NB4 (cell line): ENCODE data around the gene PDE3B.
"Not testable (repeated sequence)": the region's sequence is repeated elsewhere in the genome, so short reads cannot be mapped to it uniquely, and the experiment has no call there.

Experiments
- DNase-seq: peaks from one replicate; pipeline ENCODE4 v3.0.0; 2010; ENCODE audit warnings: low read depth
- H3K4me3 ChIP-seq: one replicate; pipeline ENCODE4 v1.5.1; 2011; ENCODE audit warnings: mild to moderate bottlenecking, low read depth, low read length, moderate library complexity
- MYC ChIP-seq: IDR thresholded peaks from 2 replicates; pipeline ENCODE4 v1.6.1; 2011; ENCODE audit warnings: low read depth, low read length
- POLR2A ChIP-seq: IDR thresholded peaks from 2 replicates; pipeline ENCODE4 v1.6.1; 2011; ENCODE audit warnings: mild to moderate bottlenecking; ENCODE audit not compliant: insufficient read length; ENCODE audit errors: extremely low read depth
- TF ChIP-seq, protein P1 (sequence below): IDR thresholded peaks from 2 replicates; pipeline ENCODE4 v1.6.1; 2011; ENCODE audit warnings: low read depth, low read length
- TF ChIP-seq, protein P2 (sequence below): IDR thresholded peaks from one replicate; pipeline ENCODE4 v1.5.1; 2012; ENCODE audit warnings: low read depth, low read length

The PDE3B gene

DNA sequence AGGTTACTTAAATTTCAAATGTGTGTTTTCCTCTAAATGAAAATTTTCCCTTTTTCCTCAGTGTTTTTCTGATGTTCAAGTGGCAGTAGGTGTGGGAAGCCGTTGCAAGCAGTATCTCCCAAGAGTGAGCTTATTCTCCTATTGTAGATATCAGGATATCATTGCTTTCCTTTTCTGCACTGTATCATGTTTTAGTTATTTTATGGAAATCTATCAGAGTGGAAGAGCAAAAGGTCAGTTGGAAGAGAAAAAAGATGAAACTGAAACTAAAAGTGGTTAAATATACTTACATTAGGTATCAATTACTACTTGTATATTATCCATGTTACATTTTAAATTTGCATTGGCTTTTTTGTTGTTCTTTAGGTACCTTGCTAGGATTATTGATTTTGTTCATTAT, 57.0 kb downstream of the PDE3B start:
- TF ChIP-seq, protein P1, sequence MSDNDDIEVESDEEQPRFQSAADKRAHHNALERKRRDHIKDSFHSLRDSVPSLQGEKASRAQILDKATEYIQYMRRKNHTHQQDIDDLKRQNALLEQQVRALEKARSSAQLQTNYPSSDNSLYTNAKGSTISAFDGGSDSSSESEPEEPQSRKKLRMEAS = no peak
- TF ChIP-seq POLR2A (no peak), MYC (no peak)
- TF ChIP-seq, protein P2, sequence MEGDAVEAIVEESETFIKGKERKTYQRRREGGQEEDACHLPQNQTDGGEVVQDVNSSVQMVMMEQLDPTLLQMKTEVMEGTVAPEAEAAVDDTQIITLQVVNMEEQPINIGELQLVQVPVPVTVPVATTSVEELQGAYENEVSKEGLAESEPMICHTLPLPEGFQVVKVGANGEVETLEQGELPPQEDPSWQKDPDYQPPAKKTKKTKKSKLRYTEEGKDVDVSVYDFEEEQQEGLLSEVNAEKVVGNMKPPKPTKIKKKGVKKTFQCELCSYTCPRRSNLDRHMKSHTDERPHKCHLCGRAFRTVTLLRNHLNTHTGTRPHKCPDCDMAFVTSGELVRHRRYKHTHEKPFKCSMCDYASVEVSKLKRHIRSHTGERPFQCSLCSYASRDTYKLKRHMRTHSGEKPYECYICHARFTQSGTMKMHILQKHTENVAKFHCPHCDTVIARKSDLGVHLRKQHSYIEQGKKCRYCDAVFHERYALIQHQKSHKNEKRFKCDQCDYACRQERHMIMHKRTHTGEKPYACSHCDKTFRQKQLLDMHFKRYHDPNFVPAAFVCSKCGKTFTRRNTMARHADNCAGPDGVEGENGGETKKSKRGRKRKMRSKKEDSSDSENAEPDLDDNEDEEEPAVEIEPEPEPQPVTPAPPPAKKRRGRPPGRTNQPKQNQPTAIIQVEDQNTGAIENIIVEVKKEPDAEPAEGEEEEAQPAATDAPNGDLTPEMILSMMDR = no peak
- no peak overlapping the region for H3K4me3 ChIP-seq
- no peak for DNase-seq

DNA sequence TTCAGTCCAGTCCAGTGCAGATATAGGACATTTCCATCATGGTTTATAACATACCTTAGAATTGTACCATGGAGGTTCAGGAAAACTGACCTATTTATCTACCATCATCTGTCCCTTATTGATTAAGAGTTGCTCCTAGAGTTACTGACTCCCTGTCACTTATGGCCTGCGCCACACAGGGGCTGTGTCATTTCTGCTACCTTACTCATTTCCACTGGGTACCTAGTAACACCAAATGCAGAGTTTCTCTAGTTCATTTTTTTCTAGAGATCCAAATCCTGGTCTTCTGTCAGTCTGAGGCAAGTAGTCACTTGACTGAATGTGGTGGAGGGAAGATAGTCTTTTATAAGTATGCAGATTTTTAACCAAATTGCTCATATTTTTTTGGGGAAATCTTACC, 59.2 kb downstream of the PDE3B start:
- H3K4me3 ChIP-seq = no peak overlapping the region
- TF ChIP-seq MYC = no peak
- no peak for DNase-seq

GRCh38 chr11:14703731-14704130, 60.1 kb downstream of the PDE3B start:
- no peak overlapping the region for H3K4me3 ChIP-seq
- TF ChIP-seq MYC (no peak), POLR2A (no peak)
- TF ChIP-seq, protein P2 = no peak
- TF ChIP-seq, protein P1 = no peak
- DNase-seq = no peak

GRCh38 chr11:14705067-14705466, 61.5 kb downstream of the PDE3B start:
- TF ChIP-seq, protein P1 = no peak
- TF ChIP-seq MYC = no peak
- no peak for TF ChIP-seq POLR2A
- TF ChIP-seq, protein P2 = no peak
- no peak for DNase-seq
- H3K4me3 ChIP-seq = no peak overlapping the region

GRCh38 chr11:14713496-14714244, 70.1 kb downstream of the PDE3B start:
- TF ChIP-seq, protein P1 = no peak
- H3K4me3 ChIP-seq = no peak overlapping the region
- DNase-seq = peak; percentile 6

GRCh38 chr11:14715669-14716068, 72.1 kb downstream of the PDE3B start:
- not testable (repeated sequence) for H3K4me3 ChIP-seq, DNase-seq

DNA sequence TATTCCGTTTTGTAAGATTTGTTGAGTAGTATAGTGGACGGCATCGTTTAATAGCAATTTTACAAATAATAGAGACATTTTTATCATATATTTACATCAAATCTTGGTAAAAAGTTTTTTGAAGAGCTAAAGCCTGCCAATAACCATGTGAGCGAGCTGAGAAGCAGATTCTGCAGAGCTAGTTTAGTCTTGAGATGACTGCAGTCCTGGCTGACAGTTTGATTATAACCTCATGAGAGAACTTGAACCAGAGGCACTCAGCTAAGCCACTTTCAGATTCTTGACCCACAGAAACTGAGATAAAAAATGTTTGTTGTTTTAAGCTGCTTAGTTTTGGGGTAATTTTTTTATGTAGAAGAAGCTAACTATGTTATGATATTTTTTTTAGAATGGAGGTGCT, 78.9 kb downstream of the PDE3B start:
- TF ChIP-seq, protein P2 = no peak
- no peak for TF ChIP-seq POLR2A
- TF ChIP-seq, protein P1 = no peak

More for the DNA sequence above, 78.9 kb downstream of the PDE3B start:
- DNase-seq = no peak
- no peak overlapping the region for H3K4me3 ChIP-seq
